ENCODE data around the gene NALF2.

- no peak for TF ChIP-seq POLR2A (IDR thresholded peaks at IDR 0.05)
- no peak for TF ChIP-seq CTCF (IDR thresholded peaks at IDR 0.05)
Measured at GRCh38 chrX:69496183-69496582, 7.9 kb upstream of the NALF2 start.
